HG03432 (cell line): ENCODE results near the gene SLC26A5.
"Not testable (repeated sequence)": the region's sequence is repeated elsewhere in the genome, so short reads cannot be mapped to it uniquely, and the experiment has no call there.

Experiments
- ATAC-seq: cut with Tn5 transposase; IDR thresholded peaks from one replicate; pipeline ENCODE4 v1.9.1; 2021; ENCODE audit warnings: mild to moderate bottlenecking, moderate library complexity; ENCODE audit not compliant: unreplicated experiment

SLC26A5 gene

GRCh38 chr7:103405789-103406613, 40.0 kb downstream of the SLC26A5 start:
- not testable (repeated sequence) for ATAC-seq

- ATAC-seq = not testable (repeated sequence)
Measured at GRCh38 chr7:103399687-103400086, 46.3 kb downstream of the SLC26A5 start.

- no peak for ATAC-seq
Measured at GRCh38 chr7:103398483-103399127, 47.4 kb downstream of the SLC26A5 start.

GRCh38 chr7:103396471-103396870, 49.5 kb downstream of the SLC26A5 start:
- ATAC-seq = no peak

GRCh38 chr7:103395071-103395470, 50.9 kb downstream of the SLC26A5 start:
- ATAC-seq = no peak

GRCh38 chr7:103394566-103394965, 51.4 kb downstream of the SLC26A5 start:
- no peak for ATAC-seq

- ATAC-seq = no peak
Measured at GRCh38 chr7:103391976-103392375, 54.0 kb downstream of the SLC26A5 start.

GRCh38 chr7:103391150-103391549, 54.9 kb downstream of the SLC26A5 start:
- ATAC-seq = no peak

GRCh38 chr7:103389263-103389662, 56.7 kb downstream of the SLC26A5 start:
- no peak for ATAC-seq

- no peak for ATAC-seq
Measured at GRCh38 chr7:103388469-103389140, 57.4 kb downstream of the SLC26A5 start.

GRCh38 chr7:103387242-103387641, 58.8 kb downstream of the SLC26A5 start:
- no peak for ATAC-seq

GRCh38 chr7:103382032-103382402, 64.0 kb downstream of the SLC26A5 start:
- no peak for ATAC-seq

- ATAC-seq = no peak
Measured at GRCh38 chr7:103381280-103382031, 64.6 kb downstream of the SLC26A5 start.

GRCh38 chr7:103380395-103381191, 65.4 kb downstream of the SLC26A5 start:
- ATAC-seq = no peak

- ATAC-seq = no peak
Measured at GRCh38 chr7:103379270-103379975, 66.6 kb downstream of the SLC26A5 start.

GRCh38 chr7:103373866-103374643, 72.0 kb downstream of the SLC26A5 start:
- ATAC-seq = no peak

GRCh38 chr7:103369432-103369831, 76.6 kb downstream of the SLC26A5 start:
- no peak for ATAC-seq

- ATAC-seq = no peak
Measured at GRCh38 chr7:103349805-103350204, 96.2 kb downstream of the SLC26A5 start.

- no peak for ATAC-seq
Measured at GRCh38 chr7:103348959-103349358, 97.0 kb downstream of the SLC26A5 start.
